Activated CD4-positive, alpha-beta T cell treated with anti-CD3 and anti-CD28 coated beads, Interleukin-2, amount 50 U/mL, for 1 hour (primary cell): ENCODE results near the gene RBM47.
"Not testable (repeated sequence)": the region's sequence is repeated elsewhere in the genome, so short reads cannot be mapped to it uniquely, and the experiment has no call there.

Experiments used
- DNase-seq: peaks from one replicate; pipeline ENCODE4 v3.0.0-alpha.2; 2020

RBM47 gene

GRCh38 chr4:40524366-40525041 lies 105.2 kb downstream of the RBM47 start:
- DNase-seq, result no peak

- DNase-seq, result no peak
These were observed 106.1 kb downstream of the RBM47 start for GRCh38 chr4:40523581-40523980.

- DNase-seq, result no peak
These were observed 107.7 kb downstream of the RBM47 start for GRCh38 chr4:40521957-40522356.

- DNase-seq, result no peak
These were observed 109.1 kb downstream of the RBM47 start for GRCh38 chr4:40520533-40520932.

- DNase-seq, result not testable (repeated sequence)
These were observed 112.6 kb downstream of the RBM47 start for GRCh38 chr4:40517081-40517480.

GRCh38 chr4:40516651-40517050 lies 113.0 kb downstream of the RBM47 start:
- DNase-seq, result no peak

- DNase-seq, result no peak
These were observed 114.0 kb downstream of the RBM47 start for GRCh38 chr4:40515398-40516293.

GRCh38 chr4:40515037-40515397 lies 114.6 kb downstream of the RBM47 start:
- DNase-seq, result no peak

GRCh38 chr4:40514497-40514951 lies 115.1 kb downstream of the RBM47 start:
- no peak for DNase-seq

GRCh38 chr4:40511036-40511614 lies 118.5 kb downstream of the RBM47 start:
- no peak for DNase-seq

GRCh38 chr4:40507977-40508376 lies 121.7 kb downstream of the RBM47 start:
- no peak for DNase-seq

- no peak for DNase-seq
These were observed 123.2 kb downstream of the RBM47 start for GRCh38 chr4:40506492-40506891.

GRCh38 chr4:40506066-40506465 lies 123.6 kb downstream of the RBM47 start:
- no peak for DNase-seq

- no peak for DNase-seq
These were observed 126.7 kb downstream of the RBM47 start for GRCh38 chr4:40502934-40503333.

- DNase-seq, result no peak
These were observed 127.4 kb downstream of the RBM47 start for GRCh38 chr4:40502220-40502619.

- DNase-seq, result no peak
These were observed 128.9 kb downstream of the RBM47 start for GRCh38 chr4:40500781-40501180.

- DNase-seq, result no peak
These were observed 136.5 kb downstream of the RBM47 start for GRCh38 chr4:40493160-40493559.

GRCh38 chr4:40492691-40493090 lies 137.0 kb downstream of the RBM47 start:
- no peak for DNase-seq

- DNase-seq, result no peak
These were observed 139.2 kb downstream of the RBM47 start for GRCh38 chr4:40490481-40490880.

GRCh38 chr4:40489961-40490360 lies 139.7 kb downstream of the RBM47 start:
- DNase-seq, result no peak

GRCh38 chr4:40486534-40486933 lies 143.1 kb downstream of the RBM47 start:
- no peak for DNase-seq

GRCh38 chr4:40484346-40485090 lies 145.1 kb downstream of the RBM47 start:
- DNase-seq, result no peak

GRCh38 chr4:40482985-40483647 lies 146.5 kb downstream of the RBM47 start:
- DNase-seq, result no peak
